Activated CD4-positive, alpha-beta T cell treated with anti-CD3 and anti-CD28 coated beads, Interleukin-2, amount 10 ng/mL, durations not matched to agents 7 days and 5 days (primary cell): ENCODE data around the gene TMEM225B. TPM values are rescaled to one million over a fixed set of nuclear protein-coding genes. Genes with fewer than 3 reads are reported as not detected.
"Not testable (repeated sequence)": the region's sequence is repeated elsewhere in the genome, so short reads cannot be mapped to it uniquely, and the experiment has no call there.

Experiments
- CTCF ChIA-PET: fragments of 350-600 bp; sonication (Branson Sonifier 250); formaldehyde crosslinking; loops from one replicate; lab custom pipeline; 2021; ENCODE audit warnings: antibody characterized with exemption; lab: Charles Lee
- POLR2A ChIA-PET: fragments of 350-600 bp; sonication (Branson Sonifier 250); formaldehyde crosslinking; loops from one replicate; lab custom pipeline; 2021; ENCODE audit warnings: antibody characterized with exemption; lab: Charles Lee
- DNase-seq: peaks from one replicate; pipeline ENCODE4 v3.0.0-alpha.2; 2020
- H3K27ac Mint-ChIP-seq: one replicate; pipeline ENCODE4 v1.8.0; 2021; ENCODE audit warnings: mild to moderate bottlenecking, moderate library complexity, mixed read lengths
- H3K27me3 Mint-ChIP-seq: one replicate; pipeline ENCODE4 v1.8.0; 2021; ENCODE audit warnings: mixed read lengths
- H3K36me3 Mint-ChIP-seq: one replicate; pipeline ENCODE4 v1.8.0; 2021; ENCODE audit warnings: low read depth, mixed read lengths
- H3K4me1 Mint-ChIP-seq: one replicate; pipeline ENCODE4 v1.8.0; 2021; ENCODE audit warnings: mixed read lengths
- H3K4me3 Mint-ChIP-seq: one replicate; pipeline ENCODE4 v1.8.0; 2021; ENCODE audit warnings: mild to moderate bottlenecking, moderate library complexity, mixed read lengths
- H3K9me3 Mint-ChIP-seq: one replicate; pipeline ENCODE4 v1.8.0; 2021; ENCODE audit warnings: mixed read lengths
- total RNA-seq, 2 experiments: library from RNA; stranded (reverse); gene quantifications; one replicate each; pipeline ENCODE4 v1.2.3, GENCODE V29; 2021

The TMEM225B gene
- total RNA-seq, 2 experiments from 2014 or later: 1.2 to 1.3 TPM

DNA sequence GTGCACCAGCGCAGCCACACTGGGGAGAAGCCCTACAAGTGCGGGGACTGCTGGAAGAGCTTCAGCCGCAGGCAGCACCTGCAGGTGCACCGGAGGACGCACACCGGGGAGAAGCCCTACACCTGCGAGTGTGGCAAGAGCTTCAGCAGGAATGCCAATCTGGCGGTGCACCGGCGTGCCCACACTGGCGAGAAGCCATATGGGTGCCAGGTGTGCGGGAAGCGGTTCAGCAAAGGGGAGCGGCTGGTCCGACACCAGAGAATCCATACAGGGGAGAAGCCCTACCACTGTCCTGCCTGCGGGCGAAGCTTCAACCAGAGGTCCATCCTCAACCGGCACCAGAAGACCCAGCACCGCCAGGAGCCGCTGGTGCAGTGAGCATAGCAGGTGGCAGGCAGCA, 31.6 kb downstream of the TMEM225B start:
- CTCF ChIA-PET: interaction anchor here (0.5 to 1.5 kb wide), 4 partner anchors 10 to 600 kb away, joined by 3 to 4 read pairs (median 4); partner anchors contain the start of gene MBLAC1
- H3K27ac Mint-ChIP-seq: no peak overlapping the region
- H3K9me3 Mint-ChIP-seq: no peaks in the 10 kb centered on the region
- H3K4me3 Mint-ChIP-seq: no peak overlapping the region
- peaks cover 69% of the 10 kb centered on the region for H3K36me3 Mint-ChIP-seq
- no peak for DNase-seq
- no peaks in the 10 kb centered on the region for H3K27me3 Mint-ChIP-seq
- POLR2A ChIA-PET: no interaction called here
- peaks cover 31% of the 10 kb centered on the region for H3K4me1 Mint-ChIP-seq

DNA sequence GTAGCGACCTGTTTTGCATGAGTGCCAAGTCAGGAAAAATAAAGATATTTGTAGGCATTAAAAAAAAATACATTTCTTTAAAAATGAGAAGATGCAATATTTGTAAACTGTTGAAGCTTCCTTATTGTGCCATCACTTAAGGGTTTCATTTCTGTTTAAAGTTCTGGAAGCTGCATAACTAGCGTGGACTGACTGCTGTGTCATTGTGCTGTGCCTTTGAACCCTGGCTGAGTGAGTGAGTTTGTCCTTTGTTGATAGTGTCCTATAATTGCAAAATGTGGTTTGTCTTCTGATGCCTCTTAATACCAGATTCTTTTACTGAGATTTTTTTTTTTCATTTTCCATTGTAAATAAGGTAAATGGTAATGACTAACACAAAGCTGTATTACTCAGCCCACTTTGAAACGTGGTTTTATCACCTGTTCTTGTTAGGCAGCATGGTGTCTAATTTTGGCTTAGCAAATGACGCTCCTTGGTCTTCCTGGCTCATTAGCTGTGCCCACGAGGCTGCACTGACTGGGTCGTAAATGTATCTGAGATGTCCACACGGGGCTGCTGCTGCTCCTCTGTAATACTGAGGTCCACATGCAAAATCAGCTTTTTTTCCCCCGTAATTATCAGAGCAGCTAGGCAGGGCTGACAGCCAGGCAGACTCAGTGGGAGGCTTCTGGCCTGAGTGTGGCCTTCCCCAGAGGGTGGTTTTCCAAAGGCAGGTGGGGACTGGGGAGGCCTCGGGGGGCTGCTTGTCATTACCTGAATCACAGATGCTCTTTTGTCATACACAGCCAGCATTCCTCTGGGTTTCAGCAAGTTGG, 33.4 kb downstream of the TMEM225B start:
- no peaks in the 10 kb centered on the region for H3K9me3 Mint-ChIP-seq
- CTCF ChIA-PET: interaction anchor here (0.6 to 0.7 kb wide), 2 partner anchors 759 to 825 kb away, joined by 3 read pairs; no protein-coding TSS in a partner anchor
- H3K4me3 Mint-ChIP-seq: no peak overlapping the region
- H3K36me3 Mint-ChIP-seq: peaks cover 62% of the 10 kb centered on the region
- H3K27me3 Mint-ChIP-seq: no peaks in the 10 kb centered on the region
- POLR2A ChIA-PET: no interaction called here
- DNase-seq: no peak
- H3K27ac Mint-ChIP-seq: peak overlapping the region; percentile 50
- peaks cover 16% of the 10 kb centered on the region for H3K4me1 Mint-ChIP-seq

DNA sequence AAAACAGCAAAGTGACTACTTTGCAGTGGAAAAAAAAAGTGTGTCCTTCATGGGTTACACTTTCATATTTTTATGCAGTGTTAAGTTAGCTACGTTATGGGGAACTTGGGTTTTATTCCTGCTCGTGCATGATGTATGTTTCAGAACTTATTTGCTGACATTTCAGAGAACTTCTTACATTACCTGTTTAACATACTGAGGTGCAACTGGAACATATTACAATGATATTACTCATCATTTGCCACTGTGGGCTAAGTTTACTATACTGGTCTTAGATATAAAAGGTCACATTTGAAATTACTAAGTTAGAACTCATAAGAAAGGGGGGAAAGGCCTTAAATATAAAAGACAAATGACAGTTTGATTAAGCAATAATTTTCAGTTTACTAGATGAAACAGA, 39.3 kb downstream of the TMEM225B start:
- POLR2A ChIA-PET: not testable (repeated sequence)

DNA sequence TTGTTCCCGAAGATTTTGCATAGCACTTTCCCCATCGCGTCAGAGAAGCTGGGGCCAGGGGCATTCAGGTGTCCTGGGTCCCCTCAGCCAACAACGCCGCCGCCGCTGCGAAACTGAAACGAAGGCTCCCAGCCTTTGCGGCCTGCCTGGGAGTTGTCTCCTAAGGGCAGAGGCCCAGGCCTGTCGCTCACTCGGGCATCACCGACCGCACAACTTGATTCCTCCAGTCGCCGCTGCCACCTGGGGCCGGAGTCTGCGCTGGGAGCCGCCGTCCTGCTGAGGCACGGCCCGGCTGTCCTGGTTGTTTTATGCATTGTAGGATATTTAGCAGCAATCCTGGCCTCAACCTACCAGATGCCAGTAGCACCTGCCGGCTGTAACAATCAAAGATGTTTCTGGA, 40.7 kb downstream of the TMEM225B start:
- POLR2A ChIA-PET: no interaction called here
- CTCF ChIA-PET: interaction anchor here (0.6 kb wide), 1 partner anchor 182 kb away, joined by 3 read pairs; no protein-coding TSS in a partner anchor
- H3K4me3 Mint-ChIP-seq: no peak overlapping the region
- peaks cover 6% of the 10 kb centered on the region for H3K4me1 Mint-ChIP-seq
- H3K9me3 Mint-ChIP-seq: no peaks in the 10 kb centered on the region
- peaks cover 38% of the 10 kb centered on the region for H3K36me3 Mint-ChIP-seq
- H3K27ac Mint-ChIP-seq: no peak overlapping the region
- H3K27me3 Mint-ChIP-seq: no peaks in the 10 kb centered on the region
- no peak for DNase-seq

More for the DNA sequence above, 39.3 kb downstream of the TMEM225B start:
- H3K27me3 Mint-ChIP-seq, DNase-seq, H3K9me3 Mint-ChIP-seq, H3K4me1 Mint-ChIP-seq, H3K27ac Mint-ChIP-seq, H3K4me3 Mint-ChIP-seq, CTCF ChIA-PET: not testable (repeated sequence)
- peaks cover 38% of the 10 kb centered on the region for H3K36me3 Mint-ChIP-seq

DNA sequence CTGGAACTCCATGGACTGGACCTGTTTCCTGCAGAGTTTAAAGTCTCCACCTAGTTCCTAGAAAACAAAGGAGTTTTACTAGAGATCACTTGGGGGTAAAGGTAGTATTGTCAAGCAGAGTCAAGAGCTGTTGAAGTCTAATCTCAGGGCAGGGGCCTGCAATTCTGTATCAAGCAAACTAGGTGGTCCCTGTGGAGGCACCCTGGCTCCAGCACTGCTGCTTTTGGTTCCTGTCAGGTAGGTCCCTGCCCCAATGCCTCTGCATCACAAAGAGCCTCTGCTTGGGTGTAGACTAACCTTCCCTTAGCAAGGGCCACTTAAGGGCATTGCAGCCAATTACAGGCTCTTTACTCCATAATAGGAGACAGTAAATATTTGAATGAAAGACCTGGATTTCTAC, 41.2 kb downstream of the TMEM225B start:
- no peaks in the 10 kb centered on the region for H3K27me3 Mint-ChIP-seq
- no peak overlapping the region for H3K4me3 Mint-ChIP-seq
- DNase-seq: no peak
- ChIA-PET POLR2A (no interaction called here), CTCF (interaction anchor here (0.8 kb wide), 1 partner anchor 9 kb away, joined by 3 read pairs; no protein-coding TSS in a partner anchor)
- H3K4me1 Mint-ChIP-seq: peaks cover 6% of the 10 kb centered on the region
- peaks cover 40% of the 10 kb centered on the region for H3K36me3 Mint-ChIP-seq
- no peak overlapping the region for H3K27ac Mint-ChIP-seq
- peaks cover 3% of the 10 kb centered on the region for H3K9me3 Mint-ChIP-seq

DNA sequence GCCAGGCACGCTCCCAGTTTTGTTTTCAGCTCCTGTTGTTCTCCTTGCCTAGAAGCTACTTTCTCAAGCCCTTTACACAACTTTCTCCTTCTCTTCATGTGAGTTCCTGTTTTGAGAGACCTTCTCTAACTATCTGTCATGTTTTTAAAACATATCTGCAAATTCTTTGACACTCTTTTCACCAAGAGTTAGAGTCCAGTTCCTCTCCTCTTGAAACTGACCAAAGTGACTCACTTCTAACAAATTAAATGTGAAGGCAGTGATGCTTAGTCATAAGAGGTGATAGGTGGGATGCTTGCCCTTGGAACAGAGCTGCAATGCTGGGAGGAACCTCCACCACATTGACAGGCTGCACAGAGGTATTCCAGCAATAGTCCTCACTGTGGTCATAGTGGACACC, 44.0 kb downstream of the TMEM225B start:
- no peak for DNase-seq
- Mint-ChIP-seq H3K9me3 (peaks cover 3% of the 10 kb centered on the region), H3K27ac (no peak overlapping the region), H3K36me3 (peaks cover 51% of the 10 kb centered on the region), H3K4me3 (no peak overlapping the region), H3K4me1 (no peaks in the 10 kb centered on the region), H3K27me3 (no peaks in the 10 kb centered on the region)
- ChIA-PET POLR2A (no interaction called here), CTCF (interaction anchor here (1.0 kb wide), 1 partner anchor 18 kb away, joined by 3 read pairs; no protein-coding TSS in a partner anchor)

DNA sequence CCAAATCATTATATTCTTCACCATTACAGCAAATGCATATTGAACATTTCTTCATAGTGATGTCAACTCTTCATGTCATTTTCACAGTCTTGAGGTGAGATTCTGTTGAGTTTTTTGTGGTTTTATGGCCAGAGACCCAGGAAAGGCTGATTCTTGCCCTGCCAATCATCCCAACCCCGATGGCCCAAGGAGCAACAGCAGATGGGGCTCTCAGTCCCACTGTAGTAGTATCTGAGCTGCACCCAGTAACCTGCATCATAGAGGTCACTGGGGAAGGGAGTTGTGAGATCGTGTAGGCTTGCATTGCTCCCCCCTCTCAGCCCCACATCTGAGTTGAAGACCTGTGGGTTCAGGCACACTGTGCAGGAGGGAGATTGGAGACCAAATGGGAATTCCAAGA, 45.4 kb downstream of the TMEM225B start:
- H3K4me1 Mint-ChIP-seq: no peaks in the 10 kb centered on the region

DNA sequence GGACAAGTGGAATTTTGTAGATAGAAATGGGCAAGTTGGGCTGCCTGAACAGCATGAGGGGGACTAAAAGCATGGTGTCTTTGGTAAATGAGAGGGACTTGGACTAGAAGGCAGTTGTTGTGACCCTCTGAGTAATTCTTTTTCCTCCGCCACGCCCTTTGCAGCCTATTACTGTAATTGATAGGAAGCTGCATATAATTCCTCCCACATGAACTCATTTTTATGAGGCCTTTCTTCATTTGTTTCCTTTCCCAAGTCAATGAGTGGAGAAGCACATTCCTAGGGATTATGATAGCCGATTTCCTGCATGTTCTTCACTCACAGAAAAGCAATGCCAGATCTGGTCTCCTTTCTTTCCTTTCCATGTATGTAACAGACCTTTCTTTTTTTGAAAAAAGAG, 46.4 kb downstream of the TMEM225B start:
- DNase-seq: no peak
- Mint-ChIP-seq H3K27me3 (no peaks in the 10 kb centered on the region), H3K4me3 (no peak overlapping the region), H3K36me3 (peaks cover 42% of the 10 kb centered on the region), H3K9me3 (peaks cover 3% of the 10 kb centered on the region), H3K4me1 (no peaks in the 10 kb centered on the region), H3K27ac (no peak overlapping the region)
- ChIA-PET CTCF (no interaction called here), POLR2A (no interaction called here)

More for the DNA sequence above, 45.4 kb downstream of the TMEM225B start:
- no peak for DNase-seq
- H3K4me3 Mint-ChIP-seq: no peak overlapping the region
- ChIA-PET POLR2A (no interaction called here), CTCF (interaction anchor here (0.8 kb wide), 1 partner anchor 10 kb away, joined by 3 read pairs; no protein-coding TSS in a partner anchor)
- H3K9me3 Mint-ChIP-seq: peaks cover 3% of the 10 kb centered on the region
- H3K36me3 Mint-ChIP-seq: peaks cover 47% of the 10 kb centered on the region
- H3K27me3 Mint-ChIP-seq: no peaks in the 10 kb centered on the region
- no peak overlapping the region for H3K27ac Mint-ChIP-seq

DNA sequence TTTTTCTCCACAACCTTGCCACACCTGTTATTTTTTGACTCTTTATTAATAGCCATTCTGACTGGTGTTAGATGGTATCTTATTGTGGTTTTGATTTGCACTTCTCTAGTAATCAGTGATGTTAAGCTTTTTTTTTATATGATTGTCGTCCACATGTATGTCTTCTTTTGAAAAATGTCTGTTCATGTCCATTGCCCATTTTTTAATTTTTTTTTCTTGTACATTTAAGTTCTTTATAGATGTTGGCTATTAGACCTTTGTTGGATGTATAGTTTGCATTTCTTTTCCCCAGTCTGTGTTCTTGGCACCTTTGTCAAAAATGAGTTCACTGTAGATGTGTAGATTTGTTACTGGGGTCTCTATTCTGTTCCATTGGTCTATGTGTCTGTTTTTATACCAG, 47.5 kb downstream of the TMEM225B start:
- POLR2A ChIA-PET: no interaction called here
- H3K9me3 Mint-ChIP-seq: peaks cover 3% of the 10 kb centered on the region

DNA sequence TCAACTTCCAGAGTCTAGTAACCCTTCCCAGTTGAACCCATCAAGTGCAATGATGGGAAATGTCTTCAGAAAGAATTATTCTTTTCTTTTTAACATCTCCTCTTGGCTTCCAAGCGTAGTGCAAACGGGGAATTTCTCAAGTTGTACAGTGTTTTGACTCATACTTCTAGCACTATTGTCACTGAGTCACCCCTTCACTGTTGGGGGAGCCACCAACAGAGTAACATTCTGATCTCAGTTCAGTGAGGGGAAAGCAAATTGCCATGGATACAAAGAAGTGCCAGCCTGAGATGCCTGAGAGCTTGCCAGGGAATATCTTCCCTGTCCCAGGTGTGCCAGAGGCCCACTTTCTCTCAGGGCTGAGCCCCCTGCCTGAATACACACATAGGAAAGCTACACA, 50.8 kb downstream of the TMEM225B start:
- Mint-ChIP-seq H3K4me3 (no peak overlapping the region), H3K4me1 (no peaks in the 10 kb centered on the region), H3K36me3 (peaks cover 37% of the 10 kb centered on the region), H3K27me3 (no peaks in the 10 kb centered on the region), H3K9me3 (peaks cover 7% of the 10 kb centered on the region), H3K27ac (no peak overlapping the region)
- no peak for DNase-seq
- POLR2A ChIA-PET: interaction anchor here (1.1 kb wide), 1 partner anchor 24 kb away, joined by 3 read pairs; no protein-coding TSS in a partner anchor
- CTCF ChIA-PET: interaction anchor here (0.6 to 0.8 kb wide), 2 partner anchors 46 to 83 kb away, joined by 3 read pairs; no protein-coding TSS in a partner anchor

More for the DNA sequence above, 47.5 kb downstream of the TMEM225B start:
- H3K4me1 Mint-ChIP-seq: no peaks in the 10 kb centered on the region
- CTCF ChIA-PET: no interaction called here
- DNase-seq: no peak
- H3K4me3 Mint-ChIP-seq: no peak overlapping the region
- peaks cover 39% of the 10 kb centered on the region for H3K36me3 Mint-ChIP-seq
- H3K27me3 Mint-ChIP-seq: no peaks in the 10 kb centered on the region
- H3K27ac Mint-ChIP-seq: no peak overlapping the region

DNA sequence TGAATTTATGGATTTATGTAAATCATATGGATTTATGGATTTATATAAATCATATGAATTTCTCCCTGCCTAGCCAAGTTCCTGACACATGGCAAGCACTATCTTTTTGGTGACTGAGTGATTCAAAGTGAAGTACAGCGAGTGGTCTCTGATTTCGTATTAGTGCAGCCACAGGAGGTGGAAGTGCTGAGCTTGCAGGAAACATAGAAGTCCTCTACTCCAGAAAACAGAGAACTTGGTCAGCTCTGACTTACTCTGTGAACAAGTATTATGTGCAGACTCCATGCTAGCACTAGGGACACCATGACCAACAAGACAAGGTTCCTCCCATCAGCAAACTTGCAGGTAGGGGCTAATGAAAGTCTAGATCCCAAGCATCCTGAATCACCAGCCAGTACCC, 53.2 kb downstream of the TMEM225B start:
- Mint-ChIP-seq H3K4me1 (peaks cover 2% of the 10 kb centered on the region), H3K27me3 (no peaks in the 10 kb centered on the region), H3K4me3 (no peak overlapping the region), H3K36me3 (peaks cover 25% of the 10 kb centered on the region), H3K27ac (no peak overlapping the region), H3K9me3 (peaks cover 3% of the 10 kb centered on the region)
- no peak for DNase-seq
- ChIA-PET POLR2A (no interaction called here), CTCF (no interaction called here)

DNA sequence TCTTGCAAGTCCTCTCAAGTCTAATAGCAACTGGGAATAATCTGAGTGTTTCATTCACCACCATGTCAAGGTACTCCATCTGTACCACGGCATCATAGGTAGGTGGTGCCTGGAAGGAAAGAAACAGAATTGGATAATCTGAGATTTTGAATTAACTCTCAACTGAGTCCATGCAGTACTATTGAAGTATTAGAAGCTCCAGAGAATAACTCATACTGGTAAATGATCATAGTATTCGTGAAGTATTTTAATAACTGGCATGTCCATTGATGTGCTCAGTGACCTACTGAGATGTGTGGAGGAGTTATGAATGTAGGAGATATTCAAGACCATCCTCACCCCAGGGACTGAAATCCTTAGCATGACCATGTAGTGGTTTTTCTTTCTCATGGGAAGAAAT, 54.6 kb downstream of the TMEM225B start:
- Mint-ChIP-seq H3K4me1 (peaks cover 2% of the 10 kb centered on the region), H3K27ac (no peak overlapping the region), H3K36me3 (peaks cover 24% of the 10 kb centered on the region), H3K4me3 (no peak overlapping the region), H3K9me3 (peaks cover 3% of the 10 kb centered on the region), H3K27me3 (no peaks in the 10 kb centered on the region)
- CTCF ChIA-PET: no interaction called here
- POLR2A ChIA-PET: no interaction called here
- DNase-seq: no peak

DNA sequence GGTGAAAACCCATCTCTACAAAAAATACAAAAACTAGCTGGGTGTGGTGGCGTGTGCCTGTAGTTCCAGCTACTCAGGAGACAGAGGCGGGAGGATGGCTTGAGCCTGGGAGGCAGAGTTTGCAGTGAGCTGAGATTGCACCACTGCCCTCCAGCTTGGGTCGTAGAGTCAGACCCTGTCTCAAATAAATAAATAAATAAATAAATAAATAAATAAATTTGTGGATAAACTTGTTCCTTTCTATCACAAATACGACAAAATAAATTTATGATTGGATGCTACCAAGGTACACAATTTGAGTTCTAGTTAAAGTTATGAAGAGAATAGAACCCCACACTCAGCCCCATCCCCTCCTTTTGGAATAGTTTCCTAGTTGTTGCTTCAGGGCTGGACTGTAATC, 55.2 kb downstream of the TMEM225B start:
- DNase-seq, CTCF ChIA-PET, H3K27ac Mint-ChIP-seq, H3K4me1 Mint-ChIP-seq, H3K4me3 Mint-ChIP-seq, H3K27me3 Mint-ChIP-seq, H3K9me3 Mint-ChIP-seq: not testable (repeated sequence)
- H3K36me3 Mint-ChIP-seq: peaks cover 21% of the 10 kb centered on the region
- POLR2A ChIA-PET: interaction anchor here (0.7 kb wide), 1 partner anchor 105 kb away, joined by 3 read pairs; no protein-coding TSS in a partner anchor
